Stimulated activated CD4-positive, alpha-beta T cell treated with anti-CD3 and anti-CD28 coated beads, Interleukin-4, amount 100 ng/mL, for 4 hours (primary cell): ENCODE data around the gene DUSP5.
A peak's percentile ranks its signal among the peaks of the same experiment; 100 is the strongest.
"Not testable (repeated sequence)": the region's sequence is repeated elsewhere in the genome, so short reads cannot be mapped to it uniquely, and the experiment has no call there.

Experiments used
- DNase-seq, 2 experiments: peaks; one replicate each; pipeline ENCODE4 v3.0.0-alpha.2; 2020

The DUSP5 gene

GRCh38 chr10:110523736-110524135 lies 26.0 kb downstream of the DUSP5 start:
- no peak for DNase-seq

DNA sequence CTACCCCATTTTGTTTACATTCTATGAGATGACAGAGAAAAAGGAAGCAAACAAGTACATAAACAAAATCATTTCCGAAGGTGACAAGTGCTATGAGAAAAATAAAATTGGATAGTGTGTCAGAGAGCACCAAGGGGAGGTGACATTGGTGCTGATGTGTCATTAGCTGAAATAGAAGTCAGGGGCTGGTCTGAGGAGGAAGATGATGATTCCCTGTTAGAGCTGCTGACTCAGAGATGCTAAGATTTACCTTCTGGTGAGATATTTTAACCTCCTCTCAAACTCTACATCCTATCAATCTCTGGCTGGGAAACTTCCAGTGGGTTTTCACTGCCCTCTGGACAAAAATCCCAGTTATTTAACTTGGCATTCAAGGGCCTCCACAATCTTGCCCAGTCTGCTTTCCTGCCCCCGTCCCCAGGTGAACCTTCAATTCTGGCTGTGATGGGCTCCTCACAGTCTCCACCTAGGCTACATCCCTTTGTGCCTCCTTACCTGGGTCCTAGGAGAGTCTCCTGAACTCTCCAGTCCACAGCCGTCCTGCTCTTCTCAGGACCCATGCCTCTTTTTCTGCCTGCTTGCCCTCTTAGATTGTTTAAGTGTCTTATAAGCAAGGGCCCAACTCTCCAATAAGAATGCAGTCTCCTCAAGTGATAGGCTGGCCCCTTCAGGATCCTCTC lies 26.6 kb downstream of the DUSP5 start:
- DNase-seq = no peak

DNA sequence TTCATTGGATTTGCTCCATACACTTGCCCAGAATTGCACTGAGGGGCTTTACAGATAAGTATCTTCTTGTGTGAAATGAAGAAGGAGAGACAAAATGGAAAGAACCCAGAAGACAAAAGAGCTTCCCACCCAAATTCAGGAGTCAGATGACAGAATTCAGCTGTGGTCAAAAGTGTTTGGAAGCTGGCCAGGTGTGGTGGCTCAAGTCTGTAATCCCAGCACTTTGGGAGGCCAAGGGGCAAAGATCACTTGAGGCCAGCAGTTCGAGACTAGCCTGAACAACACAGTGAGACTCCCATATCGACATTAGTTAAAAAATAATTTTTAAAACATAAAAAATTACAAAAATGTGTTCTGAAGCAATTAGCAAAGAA lies 27.1 kb downstream of the DUSP5 start:
- no peak for DNase-seq

GRCh38 chr10:110525349-110526260 lies 27.9 kb downstream of the DUSP5 start:
- no peak for DNase-seq

GRCh38 chr10:110527731-110528171 lies 30.0 kb downstream of the DUSP5 start:
- DNase-seq = no peak

GRCh38 chr10:110528224-110528996 lies 30.7 kb downstream of the DUSP5 start:
- no peak for DNase-seq

- DNase-seq = peak in 1 of 2 experiments; percentile 60
These were observed 31.4 kb downstream of the DUSP5 start for GRCh38 chr10:110528997-110529524.

GRCh38 chr10:110529596-110530011 lies 31.9 kb downstream of the DUSP5 start:
- peak in 1 of 2 experiments; percentile 34 for DNase-seq

DNA sequence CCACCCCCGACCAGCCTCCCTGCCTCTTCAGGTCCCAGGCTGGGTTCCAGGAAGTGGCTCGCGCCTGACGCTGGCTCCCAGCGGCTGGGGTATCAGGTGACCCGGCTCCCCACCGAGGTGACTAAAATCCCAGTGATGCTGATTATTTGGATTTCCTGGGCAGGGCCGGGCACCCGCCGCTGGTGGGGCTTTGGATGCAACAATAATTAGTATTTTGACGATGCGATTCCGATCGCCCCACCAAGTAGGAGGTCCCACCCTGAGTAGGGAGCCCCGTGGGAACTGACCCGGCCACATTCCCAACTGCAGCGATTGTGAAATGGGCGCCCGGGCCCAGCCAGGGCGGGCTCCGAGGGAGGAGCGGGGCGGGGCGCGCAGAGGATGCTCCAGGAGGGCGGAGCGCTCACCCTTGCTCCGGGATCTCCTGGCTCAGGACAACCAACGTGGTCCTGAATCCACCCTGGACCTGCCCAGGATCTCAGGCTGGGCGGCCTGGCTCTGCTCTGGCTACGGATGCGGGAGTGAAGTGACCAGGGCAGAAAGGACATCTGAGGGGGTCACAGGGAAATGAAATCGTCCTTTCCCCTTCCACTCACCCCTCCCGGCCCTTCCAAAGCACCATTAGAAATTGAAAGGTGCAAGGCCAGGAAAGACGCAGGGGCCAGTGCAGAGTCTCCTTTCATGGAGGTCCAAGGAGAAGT lies 32.6 kb downstream of the DUSP5 start:
- no peak for DNase-seq

DNA sequence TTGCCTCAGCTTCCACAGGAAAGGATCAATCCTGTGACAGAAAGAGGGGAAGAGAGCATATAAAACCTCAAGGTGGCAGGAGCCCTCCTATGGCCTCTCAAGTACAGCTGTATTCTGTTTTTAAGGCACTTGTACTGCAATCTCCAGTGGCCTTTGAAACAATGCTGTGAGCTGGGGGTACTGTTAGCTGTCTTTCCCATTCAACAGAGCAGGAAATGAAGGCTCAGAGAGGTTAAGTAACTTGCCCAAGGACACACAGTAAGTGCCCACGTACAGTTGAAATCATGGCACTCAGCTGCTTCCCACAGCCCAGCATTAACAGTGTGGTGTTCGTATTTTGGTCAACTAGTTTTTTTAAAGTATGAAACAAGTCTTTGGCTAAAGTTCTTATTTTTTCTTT lies 34.0 kb downstream of the DUSP5 start:
- no peak for DNase-seq

DNA sequence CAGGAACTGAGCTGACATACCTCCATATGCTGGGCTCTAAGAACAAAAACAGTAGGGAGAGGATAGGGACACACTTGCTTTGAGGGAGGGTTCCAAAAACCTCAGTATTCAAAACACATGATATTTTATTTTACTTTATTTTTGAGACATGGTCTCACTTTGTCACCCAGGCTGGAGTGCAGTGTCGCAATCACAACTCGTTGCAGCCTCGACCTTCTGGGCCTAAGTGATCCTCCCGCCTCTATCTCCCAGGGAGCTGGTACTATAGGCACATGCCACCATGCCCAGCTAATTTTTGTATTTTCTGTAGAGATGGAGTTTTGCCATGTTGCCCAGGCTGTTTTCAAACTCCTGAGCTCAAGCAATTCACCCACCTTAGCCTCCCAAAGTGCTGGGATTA lies 34.9 kb downstream of the DUSP5 start:
- not testable (repeated sequence) for DNase-seq

GRCh38 chr10:110533149-110533548 lies 35.4 kb downstream of the DUSP5 start:
- no peak for DNase-seq

GRCh38 chr10:110534571-110534970 lies 36.9 kb downstream of the DUSP5 start:
- DNase-seq = no peak

DNA sequence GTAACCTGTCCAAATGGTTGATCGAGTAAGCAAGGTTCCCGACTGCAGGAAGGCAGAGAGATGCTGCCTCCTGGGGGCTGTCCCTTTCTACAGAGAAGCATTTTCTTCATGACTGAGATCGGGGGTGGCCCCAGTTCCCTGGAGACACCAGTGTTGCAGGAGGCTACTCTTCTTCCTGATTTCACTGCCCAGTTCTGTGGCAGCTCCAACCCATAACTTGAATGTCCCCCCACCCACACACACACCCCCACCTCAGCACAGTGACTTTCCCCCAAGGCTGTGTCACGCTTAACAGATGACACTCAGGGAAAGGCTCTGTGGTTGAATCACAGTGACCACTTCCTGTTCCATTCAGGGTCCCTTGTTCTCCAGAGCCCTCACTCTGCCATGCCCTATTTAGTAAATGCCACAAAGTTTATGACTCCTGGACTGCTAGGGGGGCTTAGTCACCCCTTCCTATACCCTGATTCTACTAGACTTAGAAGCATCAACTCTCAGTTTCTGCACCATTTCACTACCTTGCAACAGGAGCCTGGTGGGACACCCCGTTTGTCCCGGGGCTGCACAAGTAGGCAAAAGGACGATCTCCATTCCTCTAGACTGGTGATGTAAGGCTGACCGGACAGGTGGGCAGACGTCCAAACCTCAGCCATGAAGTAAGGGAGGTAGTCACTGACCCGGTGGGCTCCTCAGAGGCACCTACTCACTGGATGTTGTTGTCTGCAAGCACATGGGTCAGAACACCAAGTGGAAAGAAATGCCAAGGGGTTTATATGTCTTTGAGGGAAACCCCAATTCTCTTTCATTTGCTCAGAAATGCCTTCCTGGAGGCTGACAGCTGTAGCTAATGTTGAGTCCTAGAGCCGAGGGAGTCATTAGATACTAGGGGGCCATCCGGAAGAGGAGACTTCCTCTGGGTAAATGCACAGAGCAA lies 38.5 kb downstream of the DUSP5 start:
- peak; percentile 45 to 79 for DNase-seq

GRCh38 chr10:110539091-110539490 lies 41.4 kb downstream of the DUSP5 start:
- DNase-seq = no peak

GRCh38 chr10:110540031-110540430 lies 42.3 kb downstream of the DUSP5 start:
- DNase-seq = no peak

GRCh38 chr10:110544958-110545537 lies 47.3 kb downstream of the DUSP5 start:
- DNase-seq = no peak

DNA sequence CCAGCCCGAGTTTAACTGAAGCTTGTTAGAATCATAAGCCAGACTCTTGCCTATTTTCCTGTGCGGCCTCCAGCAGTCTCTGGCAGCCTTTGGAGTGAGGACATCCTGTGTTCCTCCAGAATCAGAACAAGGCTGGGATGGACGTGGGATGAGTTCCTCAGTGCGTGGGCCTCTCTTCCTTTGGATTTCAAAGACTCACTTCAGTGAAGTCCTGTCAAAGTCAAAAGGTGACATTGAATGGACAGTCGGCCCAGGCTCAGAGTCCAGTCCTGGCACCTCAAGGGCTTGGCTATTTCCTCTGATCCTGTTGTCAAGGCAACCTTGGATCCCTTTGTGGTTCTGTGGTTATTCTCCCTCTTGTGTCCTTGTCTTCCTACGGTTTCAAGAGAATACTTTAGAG lies 48.4 kb downstream of the DUSP5 start:
- no peak for DNase-seq

DNA sequence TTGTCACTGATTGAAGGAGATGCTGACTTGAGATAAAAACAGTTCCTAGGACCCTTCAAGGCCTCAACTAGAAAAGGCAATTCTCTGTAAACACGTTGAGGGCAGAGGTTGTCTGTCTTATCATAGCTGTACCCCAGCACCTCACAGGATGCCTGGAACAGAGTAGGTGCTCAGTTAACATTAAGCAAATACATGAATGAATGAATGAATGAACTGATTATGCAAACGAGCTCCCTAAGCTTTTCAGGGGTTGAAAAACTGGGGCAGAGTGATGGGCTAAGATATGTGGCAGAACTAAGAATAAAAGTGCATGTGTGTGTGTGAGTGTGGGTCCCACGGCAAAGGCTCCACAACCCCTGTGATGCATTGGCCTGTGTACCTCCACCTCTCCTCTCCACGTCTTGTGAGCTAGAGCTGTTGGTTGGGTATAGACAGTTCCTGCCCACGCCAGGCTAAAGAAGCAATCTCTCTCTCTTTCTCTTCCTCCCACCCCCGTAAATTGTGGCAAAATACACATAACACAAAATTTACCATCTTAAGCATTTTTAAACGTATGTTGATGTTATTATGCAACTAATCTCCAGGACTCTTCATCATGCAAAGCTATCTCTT lies 48.9 kb downstream of the DUSP5 start:
- DNase-seq = no peak

DNA sequence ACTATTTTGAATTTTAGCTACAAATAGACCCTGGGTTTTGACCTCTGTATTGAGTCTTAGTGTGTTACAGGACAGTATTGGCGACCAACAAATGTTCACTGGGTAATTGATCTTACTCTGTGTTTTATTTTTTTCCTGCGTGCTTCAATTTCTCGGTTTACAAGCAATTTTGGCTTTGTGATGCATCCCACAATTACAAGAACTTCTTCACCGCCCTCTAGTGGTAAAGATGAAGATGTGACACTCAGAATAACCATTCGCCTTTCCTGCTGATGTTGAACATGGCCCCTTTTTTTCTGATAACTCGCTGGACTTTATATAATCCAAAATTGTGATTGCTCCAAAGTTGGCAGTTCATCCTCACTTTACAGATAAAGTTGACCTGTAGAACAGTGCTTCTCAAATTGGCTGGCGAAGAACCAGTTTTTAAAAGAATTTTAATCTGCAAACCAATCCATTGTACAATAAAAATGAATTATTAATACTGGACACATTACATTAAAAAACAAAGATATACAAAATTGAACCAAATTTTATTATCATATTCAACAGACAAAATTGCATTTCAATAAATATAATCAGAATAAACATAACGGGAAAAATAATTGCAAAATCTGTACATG lies 49.5 kb downstream of the DUSP5 start:
- no peak for DNase-seq
